Stimulated activated CD8-positive, alpha-beta memory T cell treated with anti-CD3 and anti-CD28 coated beads, Interleukin-7, amount 100 ng/mL, for 4 hours (primary cell): Measurements from ENCODE around the gene CD99L2.
"Not testable (repeated sequence)": the region's sequence is repeated elsewhere in the genome, so short reads cannot be mapped to it uniquely, and the experiment has no call there.

Experiments used
- DNase-seq, 2 donors: peaks; one replicate each; pipeline ENCODE4 v3.0.0-alpha.2; 2020; ENCODE audit warnings: low read depth in 2 of 2

Gene CD99L2

DNA sequence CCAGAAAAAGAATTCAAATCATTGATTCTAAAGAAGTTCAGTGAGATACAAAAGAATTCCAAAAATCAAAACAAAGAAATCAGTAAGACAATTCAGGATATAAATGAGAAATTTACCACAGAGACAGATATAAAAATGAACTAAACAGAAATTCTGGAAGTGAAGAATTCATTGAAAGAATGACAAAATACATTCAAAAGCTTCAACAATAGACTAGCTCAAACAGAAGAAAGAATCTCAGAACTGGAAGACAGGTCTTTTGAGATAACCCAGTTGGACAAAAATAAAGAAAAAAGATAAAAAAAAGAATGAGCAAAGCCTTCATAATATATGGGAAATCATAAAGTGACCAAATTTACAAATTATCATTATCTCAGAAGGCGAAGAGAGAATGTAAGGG, 41.7 kb downstream of the CD99L2 start:
- DNase-seq, result no peak

DNA sequence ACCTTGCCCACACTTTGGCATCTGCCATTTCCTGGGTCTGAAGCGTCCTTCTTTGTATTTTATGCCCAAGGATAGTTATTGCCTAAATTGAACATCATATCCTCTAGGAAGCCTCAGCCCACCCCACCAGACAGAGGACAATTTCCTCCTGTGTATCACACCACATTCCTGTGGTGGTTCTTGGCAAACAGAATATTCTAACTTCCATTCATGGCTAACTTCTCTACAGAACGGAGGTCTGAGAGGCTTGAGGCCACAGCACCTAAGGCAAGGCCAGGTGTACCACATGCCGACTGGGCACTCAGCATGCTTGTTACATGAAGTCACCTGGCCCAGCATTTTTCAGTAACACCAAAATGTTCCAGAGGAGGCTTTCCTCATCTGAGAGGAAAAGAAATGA, 42.4 kb downstream of the CD99L2 start:
- no peak for DNase-seq

DNA sequence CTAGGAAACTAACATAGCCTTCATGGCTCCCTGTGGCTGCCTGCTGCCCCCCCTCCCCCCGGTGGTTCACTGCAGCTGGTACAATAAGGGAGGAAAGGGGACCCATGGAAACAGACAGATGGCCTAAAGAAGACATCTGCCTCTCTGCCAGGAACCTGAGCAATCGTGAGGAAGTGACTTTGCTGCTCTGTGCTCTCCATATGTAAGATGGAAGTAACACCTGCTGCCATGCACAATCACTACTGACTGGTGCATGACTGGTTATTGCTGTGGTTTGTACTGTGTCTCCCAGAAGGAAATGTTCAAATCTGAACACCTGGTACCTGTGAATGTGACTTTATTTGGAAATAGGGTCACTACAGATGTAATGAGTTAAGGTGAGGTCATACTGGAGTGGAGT, 43.6 kb downstream of the CD99L2 start:
- no peak for DNase-seq

DNA sequence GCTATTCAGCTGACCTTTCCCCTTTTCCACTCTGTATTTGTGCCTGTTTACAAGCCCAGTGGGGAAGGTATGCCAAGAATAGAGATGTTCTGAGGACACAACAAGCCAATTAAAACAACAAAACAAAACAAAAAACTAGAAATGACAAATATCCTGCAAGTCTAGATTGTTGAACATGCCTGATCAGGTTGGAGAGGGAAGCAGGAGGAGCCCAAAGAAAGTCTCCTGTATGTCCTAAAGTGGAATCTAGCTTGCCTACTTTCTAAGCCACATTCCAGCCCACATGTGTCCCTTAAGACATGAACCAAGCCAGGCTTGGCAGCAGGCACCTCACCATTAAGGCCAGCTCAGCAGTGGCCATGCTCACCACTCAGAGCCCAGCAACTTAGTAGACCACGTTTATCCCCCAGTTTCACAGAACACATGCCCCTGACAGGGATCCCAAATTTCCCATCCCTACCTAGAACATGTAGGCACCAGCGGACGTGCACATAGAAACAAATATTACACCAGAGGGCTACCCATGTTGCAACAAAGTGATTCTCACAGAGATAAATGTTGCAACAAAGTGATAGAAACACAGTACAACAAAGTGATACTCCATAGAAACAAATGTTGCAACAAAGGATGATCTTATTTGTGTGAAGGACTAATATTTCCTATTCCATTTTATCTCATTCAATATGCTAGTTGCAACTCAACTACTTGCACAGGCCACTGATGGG, 48.3 kb downstream of the CD99L2 start:
- no peak for DNase-seq

DNA sequence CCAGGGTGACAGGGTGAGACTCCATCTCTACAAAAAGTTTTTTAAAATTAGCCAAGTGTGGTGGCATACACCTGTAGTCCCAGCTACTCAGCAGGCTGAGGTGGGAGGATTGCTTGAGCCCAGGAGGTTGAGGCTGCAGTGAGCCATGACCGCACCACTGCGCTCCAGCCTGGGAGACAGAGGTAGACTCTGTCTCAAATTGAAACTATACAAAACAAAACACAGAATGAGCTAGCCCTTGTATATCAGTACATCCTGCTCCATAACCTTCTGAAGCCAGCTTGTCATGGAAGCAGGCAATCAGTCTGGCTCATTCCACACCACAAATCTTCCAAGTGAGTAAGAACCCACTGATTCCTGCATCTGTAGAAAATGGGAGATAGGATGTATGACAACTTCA, 49.0 kb downstream of the CD99L2 start:
- DNase-seq, result no peak

DNA sequence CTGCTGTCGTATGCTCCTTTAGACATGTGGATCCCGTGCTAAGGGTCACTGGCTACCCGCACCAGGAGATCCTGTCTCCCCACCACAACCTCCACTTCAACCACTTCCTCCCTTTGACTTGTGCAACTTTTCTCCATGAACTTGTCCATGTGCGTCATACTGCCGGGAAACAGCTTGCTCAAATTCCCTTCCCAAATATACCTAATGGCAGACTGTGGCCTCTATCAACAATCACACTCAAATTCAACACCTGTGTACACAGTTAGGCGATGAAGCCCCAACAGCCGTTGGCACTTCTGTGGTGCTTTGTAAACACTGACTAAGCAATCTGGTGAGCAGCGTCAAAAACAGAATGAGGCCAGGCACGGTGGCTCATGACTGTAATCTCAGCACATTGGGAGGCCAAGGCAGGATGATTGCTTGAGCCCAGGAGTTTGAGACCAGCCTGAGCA, 49.5 kb downstream of the CD99L2 start:
- no peak for DNase-seq

DNA sequence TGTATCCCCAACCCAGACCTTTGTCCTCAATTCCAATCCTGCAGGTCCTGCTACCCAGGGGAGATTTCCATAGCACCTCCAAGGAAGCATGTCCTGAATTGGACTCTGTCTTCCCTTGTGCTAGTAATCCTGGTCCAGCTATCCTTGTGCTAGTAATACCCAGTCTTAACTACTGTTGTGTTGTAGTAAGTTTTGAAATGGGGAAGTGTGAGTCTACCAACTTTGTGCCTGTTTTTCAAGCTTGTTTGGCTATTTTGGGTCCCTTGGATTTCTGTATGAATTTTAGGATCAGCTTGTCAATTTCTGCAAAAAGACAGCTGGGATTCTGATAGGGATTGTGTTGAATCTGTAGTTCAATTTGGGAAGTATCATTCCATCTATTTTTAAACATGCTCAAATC, 51.4 kb downstream of the CD99L2 start:
- DNase-seq, result no peak

DNA sequence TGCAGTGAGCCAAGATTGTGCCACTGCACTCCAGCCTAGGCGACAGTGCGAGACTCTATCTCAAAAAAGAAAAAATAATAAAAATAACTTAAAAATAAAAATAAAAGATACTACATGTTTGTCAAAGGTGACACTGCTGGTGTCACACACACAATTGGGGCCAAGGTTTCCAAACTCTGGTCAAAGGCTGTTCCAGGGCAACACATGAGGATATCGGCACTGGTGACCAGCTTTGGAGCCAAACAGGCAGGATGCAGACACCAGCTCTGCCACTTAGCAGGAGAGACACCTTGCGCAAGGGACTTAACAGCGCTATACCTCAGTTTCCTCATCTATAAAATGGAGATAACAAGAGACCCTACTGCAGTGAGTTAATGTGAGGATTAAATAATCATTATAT, 52.3 kb downstream of the CD99L2 start:
- DNase-seq, result no peak

DNA sequence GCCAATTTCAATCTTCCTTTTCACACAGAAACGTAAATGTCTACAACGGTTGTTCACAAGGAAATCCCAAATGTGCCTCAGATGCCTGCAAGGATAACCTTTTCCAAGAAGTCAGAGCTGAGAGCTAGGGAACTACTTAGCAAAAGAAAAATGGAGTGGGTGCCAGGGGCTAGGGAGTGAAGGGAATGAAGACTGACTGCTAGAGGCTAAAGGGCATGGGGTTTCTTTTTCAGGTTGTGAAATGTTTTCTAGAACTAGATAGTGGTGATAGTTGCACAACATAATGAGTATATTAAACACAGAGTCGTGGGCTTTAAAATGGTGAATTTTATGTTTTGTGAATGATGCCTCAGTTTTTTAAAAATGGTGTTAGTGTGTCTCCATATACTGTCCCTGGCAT, 53.4 kb downstream of the CD99L2 start:
- DNase-seq, result no peak

DNA sequence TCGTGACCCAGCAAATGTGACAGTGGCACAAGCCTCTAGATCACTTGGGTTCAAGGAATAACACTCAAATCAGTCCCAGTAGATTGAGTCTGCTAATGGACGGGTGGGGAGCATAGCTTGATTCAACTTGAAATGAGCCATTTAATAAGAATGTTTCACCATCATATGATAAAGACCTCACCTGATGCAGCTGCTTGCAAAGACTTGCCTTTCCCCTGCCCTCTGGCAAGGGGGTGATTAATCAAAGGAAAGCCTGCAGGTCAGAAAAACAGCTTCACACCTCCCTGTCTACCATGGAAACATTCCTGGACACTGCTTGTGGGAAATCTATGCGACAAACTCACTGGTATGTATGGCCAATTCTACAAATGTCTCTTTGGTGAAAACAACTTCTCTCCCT, 54.5 kb downstream of the CD99L2 start:
- DNase-seq, result no peak

DNA sequence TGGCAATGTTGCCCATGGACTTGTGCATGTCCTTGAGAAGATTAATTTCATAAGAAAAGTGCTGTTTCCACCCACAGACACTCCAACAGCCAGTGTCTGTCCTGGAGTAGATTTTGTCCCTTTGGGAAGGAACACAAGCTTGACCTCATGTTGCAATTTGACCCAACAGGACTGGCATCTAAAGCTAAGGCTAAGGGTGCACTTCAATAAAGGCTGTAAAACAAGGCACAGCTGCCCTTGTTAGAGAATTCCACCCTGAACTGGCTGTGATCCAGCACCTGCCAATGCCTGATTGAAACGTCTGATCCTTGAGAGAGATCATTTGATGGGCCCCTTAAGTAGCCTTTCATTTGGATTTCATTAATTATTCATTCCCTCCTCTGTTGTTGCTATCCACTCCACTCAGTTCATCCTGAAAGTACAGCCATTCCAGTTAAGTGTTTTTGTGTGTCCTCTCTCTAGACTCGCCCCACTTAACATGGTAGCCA, 56.2 kb downstream of the CD99L2 start:
- DNase-seq, result no peak

DNA sequence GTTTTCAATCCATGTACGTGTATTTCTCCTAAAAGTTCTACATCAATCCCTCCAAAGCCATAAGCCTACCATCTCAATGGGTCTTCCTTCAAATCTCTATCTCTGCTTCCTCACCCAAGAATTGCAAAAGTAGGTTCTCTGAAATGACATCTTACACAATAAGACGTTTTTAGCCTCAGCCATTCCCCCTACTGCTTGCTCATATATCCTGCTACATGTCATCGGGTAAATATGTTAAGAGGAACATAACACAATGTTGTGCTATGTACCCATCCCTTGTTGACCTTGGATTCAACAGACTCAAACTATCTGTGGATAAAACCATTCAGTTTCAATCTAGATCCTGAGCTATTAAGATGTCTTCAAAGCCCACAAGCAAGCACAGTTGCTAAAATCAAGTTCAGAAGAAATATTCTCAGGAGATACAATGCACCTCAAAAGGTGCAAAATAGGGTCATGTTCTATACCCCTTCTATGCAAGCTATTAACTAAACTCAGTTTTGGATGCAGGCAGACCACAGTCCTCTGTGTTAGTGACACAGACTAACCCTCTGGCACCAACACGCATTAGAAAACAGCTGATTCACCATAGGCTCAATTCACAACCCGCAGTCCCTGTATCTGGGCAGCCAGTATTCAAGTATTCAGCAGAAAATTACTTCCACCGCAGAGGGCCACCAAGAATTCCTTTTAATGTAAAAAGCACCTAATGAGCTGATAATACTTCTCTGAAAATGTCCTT, 56.8 kb downstream of the CD99L2 start:
- DNase-seq, result no peak

DNA sequence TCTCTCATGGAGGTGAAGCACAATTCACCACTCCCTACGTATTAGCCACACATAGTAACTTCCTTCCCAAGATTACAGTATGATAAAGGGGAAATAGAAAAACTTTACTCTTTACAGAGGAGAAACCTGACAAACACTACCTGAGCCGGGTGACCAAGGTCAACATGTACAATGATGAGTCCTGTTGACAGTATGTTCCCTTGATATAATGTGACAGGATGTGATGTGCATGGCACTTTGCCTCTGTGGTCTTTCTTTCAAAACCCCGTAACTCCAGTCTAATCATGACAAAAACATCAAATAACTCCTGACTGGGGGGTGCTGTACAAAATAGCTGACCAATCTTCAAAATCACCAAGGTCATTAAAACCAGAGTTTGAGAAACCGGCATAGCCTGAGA, 60.6 kb downstream of the CD99L2 start:
- no peak for DNase-seq

DNA sequence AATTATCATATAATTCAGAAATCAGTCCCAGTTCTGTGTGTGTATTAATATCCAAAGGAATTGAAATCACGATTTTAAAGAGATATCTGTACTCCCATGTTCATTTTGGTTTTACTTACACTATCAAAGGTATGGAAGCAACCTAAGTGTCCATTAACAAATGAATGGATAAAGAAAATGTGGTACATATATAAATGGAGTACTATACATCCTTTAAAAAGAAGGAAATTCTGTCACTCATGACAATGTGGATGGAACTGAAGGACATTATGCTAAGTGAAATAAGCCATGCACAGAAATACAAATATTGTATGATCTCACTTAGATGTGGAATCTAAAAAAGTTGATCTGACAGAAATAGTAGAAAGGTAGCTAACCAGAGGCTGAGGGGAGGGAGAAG, 63.8 kb downstream of the CD99L2 start:
- no peak for DNase-seq

DNA sequence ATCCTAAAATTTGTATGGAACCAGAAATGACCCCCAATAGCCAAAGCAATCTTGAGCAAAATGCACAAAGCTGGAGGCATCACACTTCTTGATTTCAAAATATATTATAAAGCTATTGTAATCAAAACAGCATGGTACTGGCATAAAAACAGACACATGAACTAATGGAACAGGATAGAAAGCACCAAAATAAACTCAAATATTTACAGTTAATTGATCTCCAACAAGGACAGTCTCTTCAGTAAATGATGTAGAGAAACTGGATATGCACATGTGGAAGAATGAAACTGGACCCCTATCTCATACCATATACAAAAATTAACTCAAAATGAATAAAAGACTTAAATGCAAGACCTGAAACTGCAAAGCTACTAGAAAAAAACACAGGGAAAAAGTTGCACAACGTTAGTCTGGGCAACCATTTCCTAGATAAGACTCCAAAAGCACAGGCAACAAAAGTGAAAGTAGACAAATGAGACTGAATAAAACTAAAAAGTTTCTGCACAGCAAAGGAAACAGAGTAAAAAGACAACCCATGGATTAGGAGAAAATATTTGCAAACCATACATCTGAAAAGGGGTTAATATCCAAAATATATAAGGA, 64.9 kb downstream of the CD99L2 start:
- no peak for DNase-seq

DNA sequence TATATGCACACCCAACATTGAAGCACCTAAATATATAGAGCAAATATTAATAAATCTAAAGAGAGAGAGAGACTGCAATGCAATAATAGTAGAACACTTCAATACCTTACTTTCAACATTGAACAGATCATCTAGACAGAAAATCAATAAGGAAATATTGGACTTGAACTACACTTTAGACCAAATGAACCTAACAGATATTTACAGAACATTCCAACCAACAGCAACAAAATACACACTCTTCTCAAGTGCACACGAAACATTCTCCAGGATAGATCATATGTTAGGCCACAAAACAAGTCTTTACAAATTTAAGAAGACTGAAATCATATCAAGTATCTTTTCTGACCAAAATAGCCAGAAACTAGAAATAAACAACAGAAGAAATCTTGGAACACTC, 66.6 kb downstream of the CD99L2 start:
- DNase-seq, result no peak

DNA sequence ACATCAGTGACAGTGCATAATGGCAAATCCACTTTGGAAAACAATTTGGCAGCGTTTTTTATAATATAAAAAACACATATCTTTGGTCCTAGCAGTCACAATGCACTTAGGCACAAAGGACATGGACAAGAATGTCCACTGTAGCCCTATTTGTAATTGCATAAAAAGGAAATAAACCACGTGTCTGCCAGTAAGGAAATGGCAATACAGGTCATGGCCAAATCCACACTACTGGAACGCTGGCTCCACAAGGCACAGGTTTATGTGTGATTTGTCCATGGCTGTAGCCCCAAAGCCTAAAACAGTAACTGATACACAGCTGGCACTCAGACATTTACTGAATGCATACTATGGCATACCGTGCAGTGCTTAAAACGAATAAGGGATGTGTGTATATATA, 69.7 kb downstream of the CD99L2 start:
- no peak for DNase-seq

DNA sequence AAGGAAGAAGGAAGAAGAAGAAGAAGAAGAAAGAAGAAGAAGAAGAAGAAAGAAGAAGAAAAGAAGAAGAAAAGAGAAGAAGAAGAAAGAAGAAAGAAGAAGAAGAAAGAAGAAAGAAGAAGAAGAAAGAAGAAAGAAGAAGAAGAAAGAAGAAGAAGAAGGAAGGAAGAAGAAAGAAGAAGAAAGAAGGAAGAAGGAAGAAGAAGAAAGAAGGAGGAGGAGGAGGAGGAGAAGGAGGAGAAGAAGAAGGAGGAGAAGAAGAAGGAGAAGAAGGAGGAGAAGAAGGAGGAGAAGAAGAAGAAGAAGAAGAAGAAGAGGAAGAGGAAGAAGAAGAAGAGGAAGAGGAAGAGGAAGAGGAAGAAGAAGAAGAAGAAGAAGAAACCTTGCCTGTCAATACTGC, 74.1 kb downstream of the CD99L2 start:
- DNase-seq, result not testable (repeated sequence)

DNA sequence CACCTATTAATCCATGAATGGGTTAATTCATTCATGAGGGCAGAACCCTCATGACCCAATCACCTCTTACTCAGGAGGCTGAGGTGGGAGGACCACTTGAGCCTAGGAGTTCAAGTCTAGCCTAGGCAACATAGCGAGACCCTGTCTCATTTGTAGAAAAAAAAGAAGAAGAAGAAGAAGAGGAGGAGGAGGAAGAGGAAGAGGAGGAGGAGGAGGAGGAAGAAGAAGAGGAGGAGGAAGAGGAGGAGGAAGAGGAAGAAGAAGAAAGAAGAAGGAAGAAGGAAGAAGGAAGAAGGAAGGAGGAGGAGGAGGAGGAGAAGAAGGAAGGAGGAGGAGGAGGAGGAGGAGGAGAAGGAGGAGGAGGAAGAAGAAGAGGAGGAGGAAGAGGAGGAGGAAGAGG, 74.6 kb downstream of the CD99L2 start:
- DNase-seq, result not testable (repeated sequence)

DNA sequence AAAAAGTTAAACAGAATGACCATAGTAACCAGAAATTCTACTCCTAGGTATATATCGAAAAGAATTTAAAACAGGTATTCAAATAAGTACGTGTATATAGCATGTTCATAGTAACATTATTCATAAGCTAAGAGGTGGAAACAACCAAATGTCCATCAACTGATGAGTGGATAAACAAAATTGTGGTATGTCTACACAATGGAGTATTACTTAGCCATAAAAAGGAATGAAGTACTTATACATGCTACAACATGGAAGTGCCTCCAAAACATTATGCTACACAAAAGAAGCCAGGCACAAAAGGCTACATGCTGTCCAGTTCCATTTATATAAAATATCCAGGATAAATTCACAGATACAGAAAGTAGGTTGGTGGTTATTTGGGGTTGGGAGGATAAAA, 76.5 kb downstream of the CD99L2 start:
- no peak for DNase-seq

DNA sequence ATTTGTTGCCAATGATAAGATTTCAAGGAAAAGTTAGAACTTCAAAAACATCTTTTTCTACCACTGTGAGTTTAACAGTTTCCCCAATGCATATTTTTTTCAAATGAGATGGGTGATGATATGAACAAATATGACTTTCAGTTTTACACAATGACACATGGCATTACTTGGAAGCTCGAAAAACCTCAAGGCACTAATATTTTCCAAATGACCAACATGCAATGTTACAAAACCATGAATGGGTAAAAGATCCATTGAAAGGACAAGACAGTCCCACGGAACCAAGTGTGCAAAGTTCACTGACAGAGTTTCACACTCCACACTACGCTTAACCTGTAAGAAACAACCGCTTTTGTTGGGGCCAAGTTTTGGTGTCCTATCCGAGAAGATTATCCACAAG, 84.5 kb downstream of the CD99L2 start:
- DNase-seq, result no peak

DNA sequence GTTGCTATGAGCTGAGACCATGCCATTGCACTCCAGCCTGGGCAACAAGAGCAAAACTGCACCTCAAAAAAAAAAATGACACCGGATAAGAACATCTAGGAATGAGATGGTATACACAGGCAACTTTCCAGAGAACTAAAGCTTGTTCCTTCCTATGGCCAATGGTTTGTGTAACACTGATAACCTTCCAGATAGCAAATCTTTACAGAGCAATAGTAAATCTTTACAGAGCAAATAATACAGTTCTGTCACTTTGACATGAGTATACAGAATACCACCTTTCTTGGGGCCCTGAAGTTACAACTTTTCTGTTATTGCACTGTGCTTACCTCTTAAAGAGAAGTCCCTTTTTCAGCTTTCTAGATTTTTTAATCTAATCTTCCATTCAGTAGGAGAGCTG, 91.6 kb downstream of the CD99L2 start:
- no peak for DNase-seq

DNA sequence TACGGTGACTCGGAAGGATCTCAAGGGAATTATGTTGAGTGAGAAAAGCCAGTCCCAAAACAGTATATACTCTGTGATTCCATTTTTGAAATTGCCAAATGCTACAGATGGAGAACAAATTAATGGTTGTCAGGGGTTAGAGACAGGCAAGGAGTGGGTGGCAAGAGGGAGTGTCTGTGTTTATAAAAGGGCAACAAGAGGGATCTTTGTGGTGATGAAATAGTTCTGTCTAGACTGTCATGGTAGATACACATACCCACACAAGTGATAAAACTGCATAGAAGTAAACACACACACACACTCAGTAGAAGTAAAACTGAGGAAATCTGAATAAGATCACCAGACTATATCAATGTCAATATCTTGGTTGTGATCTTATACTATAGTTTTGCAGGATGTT, 92.7 kb downstream of the CD99L2 start:
- no peak for DNase-seq
